ENCODE results near the gene PRKCH. TPM values are rescaled to one million over a fixed set of nuclear protein-coding genes. Genes with fewer than 3 reads are reported as not detected.
A peak's percentile ranks its signal among the peaks of the same experiment; 100 is the strongest.

PRKCH gene
- total and polyA plus RNA-seq, 10 of the 15 experiments (the other 5 are each of a cell fraction or from before 2014, with no cell fraction given), result 10.7 to 140 (median 33.2) TPM

- SMC1A ChIA-PET (ENCODE audit: uncharacterized antibody, unreplicated experiment), result interaction anchor here (0.6 to 4.5 kb wide), 44 partner anchors 9 to 448 kb away, joined by 3 to 38 read pairs (median 4); partner anchors contain the start of gene HIF1A
- intact Hi-C loops (cut with micrococcal nuclease; ENCODE audit: unreplicated experiment) (loop anchor here (1.0 to 2.0 kb wide), 2 partner anchors 24 to 158 kb away; no protein-coding TSS in a partner anchor), in situ Hi-C loops (cut with MboI) (no loop called here)
- Histone ChIP-seq H3K4me2 (ENCODE audit: control insufficient read depth, insufficient read depth) (peak overlapping the region; percentile 81), H3K9ac (ENCODE audit: control insufficient read depth, insufficient read depth, low read length) (peak overlapping the region; percentile 81), H3K79me2 (ENCODE audit: control insufficient read depth, insufficient read depth, low read length) (peaks cover 3% of the 10 kb centered on the region; the same call in 1 of the 2 replicates), H3K4me1 (ENCODE audit: control insufficient read depth, insufficient read depth, low read length) (peaks cover 30% of the 10 kb centered on the region), H3K36me3 (ENCODE audit: control insufficient read depth in 2 of 2, insufficient read depth in 2 of 2, low read length in 1 of 2) (peaks cover 7% of the 10 kb centered on the region in 2 experiments; a peak in 3 of 4 replicates), H4K20me1 (ENCODE audit: control insufficient read depth, insufficient read depth) (no peaks in the 10 kb centered on the region), H3K9me3 (replicated peaks; ENCODE audit: control insufficient read depth, insufficient read depth, low read length) (no peaks in the 10 kb centered on the region), H3K27ac (ENCODE audit: control insufficient read depth, insufficient read depth) (peak overlapping the region; percentile 95), H3K27me3 (replicated peaks in 1 of 2; ENCODE audit: control insufficient read depth in 2 of 2, insufficient read depth in 2 of 2, low read length in 1 of 2) (no peaks in the 10 kb centered on the region), H3K4me3 (peak overlapping the region; percentile 19; the same call in 1 of the 2 replicates), H2AFZ (ENCODE audit: control insufficient read depth, low read depth, low read length) (peak overlapping the region; percentile 80)
- FAIRE-seq (peak; percentile 75), DNase-seq (ENCODE audit: low read depth, low spot score) (peak; percentile 94), ATAC-seq (peak; percentile 93)
- RAD21 ChIA-PET (ENCODE audit: unreplicated experiment), result interaction anchor here (0.7 to 3.5 kb wide), 33 partner anchors 9 to 623 kb away, joined by 3 to 30 read pairs (median 4); no protein-coding TSS in a partner anchor
- BruUV-seq (replicated peaks), result TSS peak; percentile 5
- POLR2A ChIA-PET, result interaction anchor here (0.6 to 2.9 kb wide), 7 partner anchors 17 to 217 kb away, joined by 3 to 12 read pairs (median 4); no protein-coding TSS in a partner anchor
- WGBS (ENCODE audit: insufficient coverage, insufficient replicate concordance, low lambda C conversion rate, missing lambda C conversion rate), result under 1% methylated on average over 7 of the region's 7 CpGs
- CTCF ChIA-PET, result interaction anchor here (0.6 to 3.5 kb wide), 17 partner anchors 13 to 1319 kb away, joined by 3 to 31 read pairs (median 3); no protein-coding TSS in a partner anchor
- no peak for TF ChIP-seq KAT2A (conservative IDR thresholded peaks at IDR 0.05; ENCODE audit: control insufficient read depth, low read depth, low read length)
- TF ChIP-seq ZBED1 (IDR thresholded peaks at IDR 0.05; ENCODE audit: borderline replicate concordance), result no peak
- no peak for TF ChIP-seq TCF12 (IDR thresholded peaks at IDR 0.05; ENCODE audit: low read depth, low read length)
- no peak for TF ChIP-seq RAD21 (IDR thresholded peaks at IDR 0.05; ENCODE audit: insufficient read depth, low read depth, low read length)
- no peak for TF ChIP-seq NRF1 (conservative IDR thresholded peaks at IDR 0.05; ENCODE audit: low read depth, low read length)
- no peak for TF ChIP-seq SREBF2 (IDR thresholded peaks at IDR 0.05; ENCODE audit: low read length)
- TF ChIP-seq MTA3 (IDR thresholded peaks at IDR 0.05; ENCODE audit: borderline replicate concordance, low read length), result no peak; the same call in 1 of the 2 replicates
- TF ChIP-seq ZNF207 (IDR thresholded peaks at IDR 0.05; ENCODE audit: borderline replicate concordance), result no peak
- no peak for TF ChIP-seq ZNF622 (IDR thresholded peaks at IDR 0.05)
- TF ChIP-seq ASH2L (IDR thresholded peaks at IDR 0.05; ENCODE audit: borderline replicate concordance, low read depth), result no peak
- no peak for TF ChIP-seq ZSCAN29 (IDR thresholded peaks at IDR 0.05)
- TF ChIP-seq RFX5 (IDR thresholded peaks at IDR 0.05; ENCODE audit: low read depth, low read length), result no peak
- no peak for TF ChIP-seq SMAD1 (IDR thresholded peaks at IDR 0.05; ENCODE audit: low read depth, partially characterized antibody)
- TF ChIP-seq SMAD5 (IDR thresholded peaks at IDR 0.05; ENCODE audit: low read depth), result no peak
- TF ChIP-seq GATAD2B (conservative IDR thresholded peaks at IDR 0.05; ENCODE audit: low read depth), result 0 out of 2 replicates have a peak, but pooled peaks have one; percentile 40
- TF ChIP-seq NFYB (IDR thresholded peaks at IDR 0.05; ENCODE audit: insufficient read depth, low read depth, low read length), result 0 out of 2 replicates have a peak, but pooled peaks have one; percentile 19
- TF ChIP-seq CHD4 (IDR thresholded peaks at IDR 0.05), result no peak
- TF ChIP-seq FOXM1 (IDR thresholded peaks at IDR 0.05; ENCODE audit: low read depth, low read length), result peak; percentile 46; the same call in 1 of the 2 replicates
- peak; percentile 61 to 78 for TF ChIP-seq IKZF2 (IDR thresholded peaks at IDR 0.05)
- no peak for TF ChIP-seq POLR2AphosphoS2 (IDR thresholded peaks at IDR 0.05; ENCODE audit: low read depth, low read length)
- no peak for TF ChIP-seq SIX5 (IDR thresholded peaks at IDR 0.05; ENCODE audit: low read depth, low read length, severe bottlenecking)
- TF ChIP-seq FOXK2 (IDR thresholded peaks at IDR 0.05), result no peak
- no peak for TF ChIP-seq BMI1 (IDR thresholded peaks at IDR 0.05; ENCODE audit: borderline replicate concordance)
- no peak for TF ChIP-seq IRF3 (IDR thresholded peaks at IDR 0.05)
- no peak for TF ChIP-seq PAX8 (IDR thresholded peaks at IDR 0.05)
Observed at GRCh38 chr14:61503167-61503801, 181.9 kb downstream of the PRKCH start.

All from GM12878 (cell line).